SK-N-SH (cell line): ENCODE data around the gene DRD4.

Experiments
- CHD2 ChIP-seq: fragments of 150-350 bp; IDR thresholded peaks from 2 replicates; pipeline ENCODE4 v1.6.1; 2018; ENCODE audit warnings: low read length; ENCODE audit not compliant: partially characterized antibody
- CTCF ChIP-seq: fragments of 200-600 bp; sonication (generic); IDR thresholded peaks from 2 replicates; pipeline ENCODE4 v1.6.1; 2017; ENCODE audit warnings: antibody characterized with exemption, mild to moderate bottlenecking, moderate library complexity
- REST ChIP-seq: IDR thresholded peaks from 2 replicates; pipeline ENCODE4 v1.6.1; 2012; ENCODE audit warnings: mild to moderate bottlenecking, low read depth, low read length, moderate library complexity

- TF ChIP-seq REST = no peak
- no peak for TF ChIP-seq CTCF
- TF ChIP-seq CHD2 = no peak
Observed at GRCh38 chr11:646214-646613, 9.1 kb downstream of the DRD4 start.
